Measurements from ENCODE around the gene FMNL2.

GRCh38 chr2:152387041-152387440, 52.1 kb downstream of the FMNL2 start:
- no peak for TF ChIP-seq CTCF (IDR thresholded peaks at IDR 0.05)
- TF ChIP-seq ZFX (IDR thresholded peaks at IDR 0.05; ENCODE audit: borderline replicate concordance): no peak
